Right kidney (tissue), 1 donor: ENCODE measurements around the gene TBC1D9B.

Source experiments
- DNase-seq: peaks from one replicate; pipeline ENCODE4 v3.0.0-alpha.2; 2016

TBC1D9B gene

DNA sequence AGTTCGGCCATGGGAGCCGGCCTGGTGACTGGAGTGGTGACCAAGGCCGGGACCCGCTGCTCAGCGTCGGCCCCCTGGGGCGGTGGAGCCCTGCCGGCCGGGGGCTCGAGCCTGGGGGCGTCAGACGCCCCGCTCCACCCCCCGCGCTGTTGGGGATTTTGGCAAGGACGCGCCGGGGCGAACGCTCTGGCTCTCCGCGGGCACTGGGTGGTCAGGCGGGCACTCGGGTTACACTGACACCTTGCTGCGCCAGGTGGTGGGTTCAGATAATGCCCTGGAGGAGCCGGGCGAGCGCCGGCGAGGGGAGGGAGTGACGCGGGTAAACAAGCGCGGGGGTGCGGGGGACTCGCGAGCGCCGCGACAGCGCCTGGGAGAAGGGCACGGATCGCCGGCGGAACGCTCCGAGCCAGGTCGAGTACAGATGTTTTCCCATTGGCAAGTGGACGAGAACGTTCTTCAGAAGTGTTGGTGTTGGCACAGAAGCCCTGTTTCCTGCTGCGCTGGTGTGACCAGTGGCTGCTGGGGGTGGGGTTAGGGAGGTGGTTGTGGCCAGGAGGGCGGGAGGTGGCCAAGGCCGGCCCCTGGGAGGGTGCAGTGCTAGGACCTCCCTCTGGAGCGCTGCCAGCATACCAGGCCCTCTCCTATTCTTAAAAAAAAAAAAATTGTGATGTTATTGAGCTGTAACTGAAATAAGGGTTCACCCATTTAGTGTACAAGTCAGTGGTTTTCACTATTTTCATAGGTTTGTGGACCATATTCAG, 86.2 kb downstream of the TBC1D9B start:
- DNase-seq = peak; percentile 89

- peak; percentile 98 for DNase-seq
Measured at GRCh38 chr5:179820483-179821297, 87.0 kb downstream of the TBC1D9B start, which contains the start of gene SQSTM1. Gene SQSTM1, plus strand, starts transcription at chr5:179820905. Its CDS starts 32 bp downstream, at chr5:179820937.

- no peak for DNase-seq
Measured at GRCh38 chr5:179820127-179820482, 87.6 kb downstream of the TBC1D9B start.

GRCh38 chr5:179819296-179820126, 88.2 kb downstream of the TBC1D9B start:
- peak; percentile 73 for DNase-seq

- peak; percentile 76 for DNase-seq
Measured at GRCh38 chr5:179818746-179819295, 88.9 kb downstream of the TBC1D9B start.

DNA sequence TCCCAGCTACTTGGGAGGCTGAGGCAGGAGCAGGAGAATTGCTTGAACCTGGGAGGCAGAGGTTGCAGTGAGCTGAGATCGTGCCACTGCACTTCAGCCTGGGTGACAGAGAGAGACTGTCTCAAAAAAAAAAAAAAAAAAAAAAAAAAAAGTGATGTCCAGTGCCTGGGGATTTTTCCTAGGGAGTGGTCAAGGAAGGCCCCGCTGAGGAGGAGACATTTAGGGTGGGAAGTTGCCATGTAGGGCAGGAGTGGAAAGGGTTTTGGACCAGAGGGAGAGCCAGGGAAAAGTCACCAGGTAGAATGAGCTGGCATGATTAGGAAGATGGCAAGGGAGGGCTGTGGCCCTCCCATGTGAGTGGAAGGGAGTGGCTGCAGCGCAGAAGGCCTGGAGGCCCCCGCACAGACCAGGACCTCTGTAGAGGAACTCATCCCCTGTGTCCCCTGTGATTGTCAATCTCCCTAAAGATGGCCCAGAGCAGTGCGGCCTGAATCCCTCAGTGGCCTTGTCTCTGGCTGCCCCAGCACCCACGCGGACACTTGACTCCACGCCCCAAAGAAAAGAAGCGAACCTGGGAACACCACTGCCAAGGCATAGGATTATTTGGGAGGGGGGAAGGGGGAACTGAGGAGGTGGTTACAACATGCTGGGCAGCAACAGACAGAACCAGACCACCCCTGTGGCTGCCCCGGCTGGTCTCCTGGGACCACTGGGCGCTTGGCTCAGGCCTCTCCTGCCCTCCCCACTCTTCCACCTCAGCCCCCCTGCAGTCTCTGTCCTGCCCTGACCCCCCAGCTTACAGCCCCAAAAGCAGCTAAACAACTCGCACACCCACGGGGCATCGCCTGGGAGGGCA, 89.6 kb downstream of the TBC1D9B start:
- no peak for DNase-seq

DNA sequence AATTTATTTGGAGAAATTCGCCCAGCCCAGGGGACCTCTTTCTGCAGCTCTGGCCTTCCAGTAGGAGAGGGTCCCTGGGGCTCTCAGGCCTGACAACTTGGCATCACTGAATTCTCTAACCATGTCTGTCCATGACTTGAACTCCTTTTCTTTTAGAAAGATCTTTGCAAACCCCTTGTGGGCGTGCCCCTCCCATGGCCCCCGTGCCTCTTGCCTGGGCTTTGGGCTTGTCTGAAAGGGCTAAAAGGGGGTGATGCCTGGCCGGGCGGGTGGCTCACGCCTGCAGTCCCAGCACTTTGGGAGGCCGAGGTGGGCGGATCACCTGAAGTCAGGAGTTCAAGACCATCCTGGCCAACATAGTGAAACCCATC, 90.2 kb downstream of the TBC1D9B start:
- DNase-seq = no peak

GRCh38 chr5:179816796-179817469, 90.8 kb downstream of the TBC1D9B start:
- DNase-seq = peak; percentile 56

GRCh38 chr5:179816401-179816795, 91.3 kb downstream of the TBC1D9B start:
- no peak for DNase-seq

GRCh38 chr5:179815491-179816249, 92.0 kb downstream of the TBC1D9B start:
- no peak for DNase-seq

- no peak for DNase-seq
Measured at GRCh38 chr5:179814090-179814489, 93.6 kb downstream of the TBC1D9B start.

GRCh38 chr5:179812997-179813607, 94.6 kb downstream of the TBC1D9B start:
- DNase-seq = no peak

DNA sequence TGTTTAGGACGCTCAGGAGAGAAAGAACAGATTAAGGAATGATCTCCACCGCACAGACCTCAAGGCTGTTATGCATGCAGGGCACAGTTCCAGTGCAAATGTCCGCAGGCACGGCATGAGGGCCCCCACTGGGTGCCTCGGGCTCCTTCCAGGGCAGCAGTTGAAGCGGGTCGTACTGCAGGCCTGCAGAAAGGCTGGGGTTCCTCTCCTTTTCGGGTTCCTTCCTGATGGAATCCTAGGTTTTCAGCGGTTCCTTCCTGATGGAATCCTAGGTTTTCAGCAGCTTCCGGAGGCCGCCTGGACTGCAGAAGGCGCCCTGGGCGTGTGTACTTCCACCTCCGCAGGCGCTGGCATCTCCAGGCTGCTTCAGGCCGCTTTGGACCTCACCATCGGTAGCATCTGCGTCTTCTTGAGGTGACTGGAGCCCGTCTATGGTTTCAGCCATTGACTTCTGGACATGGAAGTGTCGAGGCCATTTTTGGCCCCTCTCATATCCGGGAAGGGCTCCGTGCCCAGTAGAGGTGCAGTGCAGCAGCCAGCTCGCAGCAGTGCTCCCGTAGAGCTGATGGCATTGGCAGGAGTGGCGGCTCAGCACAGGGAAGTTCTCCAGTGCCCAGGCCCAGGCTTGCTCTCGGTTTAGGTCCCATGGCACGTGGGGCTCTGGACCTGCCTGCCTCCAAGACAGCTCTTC, 95.4 kb downstream of the TBC1D9B start:
- DNase-seq = no peak
